A673 (cell line): Measurements from ENCODE around the gene TMEM243.

ENCODE experiments used
- CTCF ChIP-seq: fragments of 300-800, 200-600 bp; sonication (generic); conservative IDR thresholded peaks from 2 replicates; pipeline ENCODE4 v1.5.1; 2017; ENCODE audit warnings: low read depth, mild to moderate bottlenecking, antibody characterized with exemption, low read length, moderate library complexity, mixed read lengths
- EZH2 ChIP-seq: fragments of 200-600 bp; sonication (generic); IDR thresholded peaks from 2 replicates; pipeline ENCODE4 v1.6.1; 2017; ENCODE audit warnings: borderline replicate concordance, low read depth, mild to moderate bottlenecking, mixed read lengths, antibody characterized with exemption, low read length; ENCODE audit not compliant: poor library complexity, severe bottlenecking

- no peak for TF ChIP-seq CTCF
- no peak for TF ChIP-seq EZH2
Observed at GRCh38 chr7:87147500-87147899, 72.0 kb downstream of the TMEM243 start.
